SK-N-SH (cell line): ENCODE results near the gene EIPR1. TPM values are rescaled to one million over a fixed set of nuclear protein-coding genes. Genes with fewer than 3 reads are reported as not detected.

Experiments used
- CTCF ChIA-PET: fragments of 300-600, 350-600 bp; formaldehyde crosslinking; extraction: SDS; loops from one replicate; lab custom pipeline; 2021; lab: Yijun Ruan, JAX
- POLR2A ChIA-PET: fragments of 350-600 bp; sonication (Branson Sonifier 250); formaldehyde crosslinking; extraction: SDS; loops from one replicate; lab custom pipeline; 2020; ENCODE audit warnings: antibody characterized with exemption, inconsistent platforms; lab: Yijun Ruan, JAX
- DNase-seq: peaks from one replicate; pipeline ENCODE4 v3.0.0; 2012
- H2AFZ ChIP-seq: fragments of 200-600 bp; sonication (generic); 2 replicates; pipeline ENCODE4 v1.8.1; 2016; ENCODE audit warnings: antibody characterized with exemption, mild to moderate bottlenecking, low read depth
- H3F3A ChIP-seq: fragments of 200-600 bp; sonication (generic); replicated peaks from 2 replicates; pipeline ENCODE3; 2016; ENCODE audit warnings: antibody characterized with exemption, mild to moderate bottlenecking; ENCODE audit not compliant: insufficient read depth
- H3K27ac ChIP-seq, 2 experiments: fragments of 200-500 bp in 1 of 2; fragments of 200-600 bp in 1 of 2; sonication (Bioruptor generic) in 1 of 2; sonication (generic), shearing (Covaris generic) in 1 of 2; 2 replicates each; pipeline versions ENCODE4 v1.5.1 to v1.6.1; 2014 to 2016; ENCODE audit warnings: low read depth in 2 of 2, inconsistent platforms in 1 of 2, low read length in 1 of 2, mild to moderate bottlenecking in 1 of 2, mixed read lengths in 1 of 2
- H3K27me3 ChIP-seq: fragments of 200-600 bp; sonication (generic), shearing (Covaris generic); 2 replicates; pipeline ENCODE4 v1.6.1; 2016; ENCODE audit warnings: mixed run types; ENCODE audit not compliant: insufficient read depth
- H3K36me3 ChIP-seq, 2 experiments: fragments of 200-500 bp in 1 of 2; fragments of 200-600 bp in 1 of 2; sonication (Bioruptor generic) in 1 of 2; sonication (generic) in 1 of 2; replicated peaks in 1 of 2; 2 replicates each; pipeline versions ENCODE3 to v1.5.1; 2014 to 2016; ENCODE audit warnings: low read length in 1 of 2, mild to moderate bottlenecking in 1 of 2; ENCODE audit not compliant: insufficient read depth in 2 of 2, control insufficient read depth in 1 of 2
- H3K4me1 ChIP-seq, 2 experiments: fragments of 200-500 bp in 1 of 2; fragments of 200-600 bp in 1 of 2; sonication (Bioruptor generic) in 1 of 2; sonication (generic), shearing (Covaris generic) in 1 of 2; 2 replicates each; pipeline versions ENCODE4 v1.5.1 to v1.6.1; 2014 to 2016; ENCODE audit warnings: low read depth in 1 of 2, low read length in 1 of 2, mixed run types in 1 of 2; ENCODE audit not compliant: insufficient read depth in 2 of 2, control insufficient read depth in 1 of 2
- H3K4me2 ChIP-seq: fragments of 200-600 bp; sonication (generic), shearing (Covaris generic); 2 replicates; pipeline ENCODE4 v1.6.1; 2017; ENCODE audit warnings: mixed run types
- H3K4me3 ChIP-seq, 2 experiments: fragments of 200-500 bp in 1 of 2; fragments of 200-600 bp in 1 of 2; sonication (Bioruptor generic) in 1 of 2; sonication (generic), shearing (Covaris generic) in 1 of 2; 2 replicates each; pipeline versions ENCODE4 v1.5.1 to v1.8.1; 2014 to 2016; ENCODE audit warnings: low read depth in 2 of 2, inconsistent platforms in 1 of 2, low read length in 1 of 2, mild to moderate bottlenecking in 1 of 2, mixed read lengths in 1 of 2, moderate library complexity in 1 of 2
- H3K79me2 ChIP-seq: fragments of 200-600 bp; sonication (generic); 2 replicates; pipeline ENCODE4 v1.8.1; 2017; ENCODE audit warnings: mild to moderate bottlenecking; ENCODE audit not compliant: insufficient read depth
- H3K9ac ChIP-seq: fragments of 200-600 bp; sonication (generic); 2 replicates; pipeline ENCODE4 v1.6.1; 2017; ENCODE audit warnings: mixed run types
- H3K9me2 ChIP-seq: fragments of 200-600 bp; sonication (generic); 2 replicates; pipeline ENCODE4 v1.6.1; 2017; ENCODE audit warnings: mixed run types
- H3K9me3 ChIP-seq: fragments of 200-600 bp; sonication (generic); 2 replicates; pipeline ENCODE4 v1.6.1; 2017; ENCODE audit warnings: mixed run types, mild to moderate bottlenecking, moderate library complexity
- H4K20me1 ChIP-seq: fragments of 200-600 bp; sonication (generic); 2 replicates; pipeline ENCODE4 v1.6.1; 2017; ENCODE audit warnings: mild to moderate bottlenecking, mixed run types; ENCODE audit not compliant: insufficient read depth
- CHD2 ChIP-seq: fragments of 150-350 bp; IDR thresholded peaks from 2 replicates; pipeline ENCODE4 v1.6.1; 2018; ENCODE audit warnings: low read length; ENCODE audit not compliant: partially characterized antibody
- EZH2phosphoT487 ChIP-seq: fragments of 200-600 bp; sonication (generic); IDR thresholded peaks from 2 replicates; pipeline ENCODE4 v1.6.1; 2017; ENCODE audit warnings: low read depth, mixed run types, mild to moderate bottlenecking, antibody characterized with exemption, moderate library complexity, borderline replicate concordance
- FOXJ3 ChIP-seq: sonication (generic); formaldehyde crosslinking; IDR thresholded peaks from 2 replicates; pipeline ENCODE4 v1.5.1; 2020; ENCODE audit warnings: mild to moderate bottlenecking, missing genetic modification reagents
- FOXM1 ChIP-seq: IDR thresholded peaks from 2 replicates; pipeline ENCODE4 v1.4.0; 2012; ENCODE audit warnings: low read depth, mild to moderate bottlenecking
- GATA2 ChIP-seq: sonication (generic); formaldehyde crosslinking; IDR thresholded peaks from 2 replicates; pipeline ENCODE4 v1.5.0; 2020; ENCODE audit warnings: mild to moderate bottlenecking, missing genetic modification reagents
- JUND ChIP-seq: IDR thresholded peaks from 2 replicates; pipeline ENCODE4 v1.4.0; 2012
- MEF2A ChIP-seq: IDR thresholded peaks from 2 replicates; pipeline ENCODE4 v1.4.0; 2012; ENCODE audit warnings: low read depth, borderline replicate concordance
- MXI1 ChIP-seq: IDR thresholded peaks from 2 replicates; pipeline ENCODE4 v1.6.1; 2012; ENCODE audit warnings: mild to moderate bottlenecking, low read depth, low read length, improper control_type of control experiment
- NFIC ChIP-seq: IDR thresholded peaks from 2 replicates; pipeline ENCODE4 v1.4.0; 2012; ENCODE audit warnings: borderline replicate concordance
- NRF1 ChIP-seq: IDR thresholded peaks from 2 replicates; pipeline ENCODE4 v1.6.1; 2012; ENCODE audit warnings: low read depth, mild to moderate bottlenecking, low read length
- PBX3 ChIP-seq: IDR thresholded peaks from 2 replicates; pipeline ENCODE4; 2012
- POLR2AphosphoS5 ChIP-seq: IDR thresholded peaks from 2 replicates; pipeline ENCODE4 v1.6.1; 2012; ENCODE audit warnings: low read depth, low read length
- RAD21 ChIP-seq: IDR thresholded peaks from 2 replicates; pipeline ENCODE4 v1.6.1; 2012; ENCODE audit warnings: mild to moderate bottlenecking, low read length
- REST ChIP-seq: IDR thresholded peaks from 2 replicates; pipeline ENCODE4 v1.6.1; 2012; ENCODE audit warnings: mild to moderate bottlenecking, low read depth, low read length, moderate library complexity
- RXRA ChIP-seq: IDR thresholded peaks from 2 replicates; pipeline ENCODE4 v1.4.0; 2012; ENCODE audit warnings: low read depth, mild to moderate bottlenecking, borderline replicate concordance
- SIN3A ChIP-seq: IDR thresholded peaks from 2 replicates; pipeline ENCODE4 v1.6.1; 2012; ENCODE audit warnings: low read depth, mild to moderate bottlenecking, low read length, moderate library complexity, borderline replicate concordance
- SMC3 ChIP-seq: IDR thresholded peaks from 2 replicates; pipeline ENCODE4 v1.6.1; 2012; ENCODE audit warnings: low read depth, low read length, improper control_type of control experiment
- ZBTB33 ChIP-seq: IDR thresholded peaks from 2 replicates; pipeline ENCODE4 v1.4.0; 2012; ENCODE audit warnings: low read depth, borderline replicate concordance
- WGBS: methylation state at CpG from one replicate; pipeline ENCODE4 v1.1.6; 2017; ENCODE audit warnings: low lambda C conversion rate; 5-methylcytosine and 5-hydroxymethylcytosine counted together
- polyA plus RNA-seq, 3 experiments: library from polyadenylated mRNA; depleted of rRNA; stranded (reverse); fragments of >200 nt; gene quantifications; 2 replicates each; pipeline ENCODE4 v1.2.3, GENCODE V29; 2012
- TF ChIP-seq, protein P1 (sequence below): IDR thresholded peaks from 2 replicates; pipeline ENCODE4 v1.4.0; 2012; ENCODE audit warnings: low read depth, borderline replicate concordance
- TF ChIP-seq, protein P2 (sequence below): fragments of 200-600 bp; sonication (generic); IDR thresholded peaks from 2 replicates; pipeline ENCODE4 v1.6.1; 2017; ENCODE audit warnings: antibody characterized with exemption, mild to moderate bottlenecking, moderate library complexity

Gene EIPR1
- polyA plus RNA-seq, 1 of the 3 experiments (the other 2 are of a cell fraction), result 85.9 TPM

- TF ChIP-seq REST, result no peak
These were observed 42.6 kb upstream of the EIPR1 start (continued) for GRCh38 chr2:3420076-3420768.

DNA sequence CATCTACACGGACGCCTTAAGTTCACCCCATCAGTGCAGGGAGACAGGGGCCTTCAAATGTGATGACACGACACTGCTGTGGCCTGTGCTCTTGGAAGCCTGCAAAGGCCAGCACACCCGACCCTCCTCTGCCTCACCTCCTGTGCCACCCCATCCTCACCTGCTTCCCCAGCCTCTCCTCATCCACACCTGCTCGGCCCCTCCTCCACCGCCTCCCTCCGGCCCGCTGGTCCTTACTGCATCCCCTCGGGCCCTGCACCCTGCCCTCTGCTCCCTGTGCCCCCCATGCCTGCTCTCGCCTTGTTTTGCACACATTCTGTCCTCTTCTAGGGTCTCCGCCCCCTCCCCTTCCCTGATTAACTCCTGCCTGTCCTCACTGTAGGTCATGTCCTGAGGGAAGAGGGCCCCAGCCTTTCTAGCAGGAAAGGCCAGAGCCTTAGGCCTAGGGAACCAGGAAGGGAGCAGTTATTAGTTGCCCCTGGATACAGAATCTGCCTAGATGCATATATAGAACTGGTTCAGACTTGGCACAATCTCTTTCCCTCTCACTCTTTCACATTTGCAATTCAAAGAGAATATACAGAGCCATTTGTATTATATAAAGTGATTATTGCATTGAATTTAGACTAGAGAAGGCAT, 41.3 kb upstream of the EIPR1 start:
- Histone ChIP-seq H2AFZ (no peak overlapping the region), H3K9ac (no peak overlapping the region), H4K20me1 (no peaks in the 10 kb centered on the region; the same call in 1 of the 2 replicates), H3K4me1 (peaks cover 0 to 7% of the 10 kb centered on the region in 2 experiments; a peak in 1 of 4 replicates), H3K9me2 (no peaks in the 10 kb centered on the region), H3K4me2 (no peak overlapping the region), H3F3A (no peaks in the 10 kb centered on the region), H3K27me3 (no peaks in the 10 kb centered on the region), H3K36me3 (peaks cover 13 to 62% of the 10 kb centered on the region in 2 experiments), H3K79me2 (peaks cover 10% of the 10 kb centered on the region; the same call in 1 of the 2 replicates), H3K4me3 (no peak overlapping the region), H3K27ac (no peak overlapping the region; a peak in 1 of 4 replicates)
- ChIA-PET POLR2A (no interaction called here), CTCF (no interaction called here)
- no peak for DNase-seq
- TF ChIP-seq NRF1 (no peak), NFIC (no peak), MEF2A (no peak), RXRA (no peak), POLR2AphosphoS5 (no peak), RAD21 (no peak), PBX3 (no peak), CHD2 (no peak), GATA2 (CRISPR knock-in tag) (no peak), ZBTB33 (no peak), FOXJ3 (CRISPR knock-in tag) (no peak), EZH2phosphoT487 (no peak), MXI1 (no peak), SIN3A (no peak), JUND (no peak), FOXM1 (no peak), SMC3 (no peak)
- TF ChIP-seq, protein P1, sequence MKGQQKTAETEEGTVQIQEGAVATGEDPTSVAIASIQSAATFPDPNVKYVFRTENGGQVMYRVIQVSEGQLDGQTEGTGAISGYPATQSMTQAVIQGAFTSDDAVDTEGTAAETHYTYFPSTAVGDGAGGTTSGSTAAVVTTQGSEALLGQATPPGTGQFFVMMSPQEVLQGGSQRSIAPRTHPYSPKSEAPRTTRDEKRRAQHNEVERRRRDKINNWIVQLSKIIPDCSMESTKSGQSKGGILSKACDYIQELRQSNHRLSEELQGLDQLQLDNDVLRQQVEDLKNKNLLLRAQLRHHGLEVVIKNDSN, result no peak
- TF ChIP-seq, protein P2, sequence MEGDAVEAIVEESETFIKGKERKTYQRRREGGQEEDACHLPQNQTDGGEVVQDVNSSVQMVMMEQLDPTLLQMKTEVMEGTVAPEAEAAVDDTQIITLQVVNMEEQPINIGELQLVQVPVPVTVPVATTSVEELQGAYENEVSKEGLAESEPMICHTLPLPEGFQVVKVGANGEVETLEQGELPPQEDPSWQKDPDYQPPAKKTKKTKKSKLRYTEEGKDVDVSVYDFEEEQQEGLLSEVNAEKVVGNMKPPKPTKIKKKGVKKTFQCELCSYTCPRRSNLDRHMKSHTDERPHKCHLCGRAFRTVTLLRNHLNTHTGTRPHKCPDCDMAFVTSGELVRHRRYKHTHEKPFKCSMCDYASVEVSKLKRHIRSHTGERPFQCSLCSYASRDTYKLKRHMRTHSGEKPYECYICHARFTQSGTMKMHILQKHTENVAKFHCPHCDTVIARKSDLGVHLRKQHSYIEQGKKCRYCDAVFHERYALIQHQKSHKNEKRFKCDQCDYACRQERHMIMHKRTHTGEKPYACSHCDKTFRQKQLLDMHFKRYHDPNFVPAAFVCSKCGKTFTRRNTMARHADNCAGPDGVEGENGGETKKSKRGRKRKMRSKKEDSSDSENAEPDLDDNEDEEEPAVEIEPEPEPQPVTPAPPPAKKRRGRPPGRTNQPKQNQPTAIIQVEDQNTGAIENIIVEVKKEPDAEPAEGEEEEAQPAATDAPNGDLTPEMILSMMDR, result no peak
- TF ChIP-seq, all 33 proteins: peak for 0
- WGBS, result 86% methylated on average over 11 of the region's 11 CpGs
- no peaks in the 10 kb centered on the region for H3K9me3 ChIP-seq
